Measurements from ENCODE around the gene GPR15LG.

The GPR15LG gene

DNA sequence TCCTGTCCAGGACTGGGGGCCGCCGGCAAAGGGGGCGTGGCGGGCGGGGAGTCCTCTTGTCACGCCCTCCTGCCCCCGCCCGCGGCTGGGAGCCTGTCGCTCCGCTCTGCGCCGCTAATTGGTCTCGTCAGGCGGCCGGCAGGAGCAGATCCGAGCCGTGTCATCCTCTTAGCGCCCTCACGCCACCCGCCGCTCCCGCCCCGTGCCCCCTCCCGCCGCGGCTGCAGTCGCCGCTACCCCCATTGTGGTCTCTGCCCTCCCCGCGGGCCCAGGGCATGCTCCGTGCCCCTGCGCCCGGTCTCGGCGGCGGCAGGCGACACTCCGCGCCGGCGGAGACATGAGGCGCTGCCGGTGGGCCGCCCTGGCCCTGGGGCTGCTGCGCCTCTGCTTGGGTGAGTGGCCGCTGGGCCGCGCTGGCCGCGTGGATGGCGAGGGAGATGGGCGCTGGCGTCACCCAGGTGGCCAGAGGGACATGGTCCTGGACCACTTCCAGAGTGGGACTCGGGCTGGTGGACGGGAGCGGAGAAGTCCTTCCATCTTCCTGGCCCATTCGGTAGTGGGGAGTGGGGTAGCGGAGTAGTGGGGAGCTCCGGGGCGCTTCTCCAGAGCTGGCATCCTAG, 20.9 kb downstream of the GPR15LG start, which contains the start of gene CDHR1:
CDHR1 (plus strand) TSS at position 114 of the 620 bp plus-strand sequence; CDS start at position 338, 224 bp downstream.
- DNase-seq = peak; percentile 80

GRCh38 chr10:84195044-84195830, 21.6 kb downstream of the GPR15LG start:
- no peak for DNase-seq

DNA sequence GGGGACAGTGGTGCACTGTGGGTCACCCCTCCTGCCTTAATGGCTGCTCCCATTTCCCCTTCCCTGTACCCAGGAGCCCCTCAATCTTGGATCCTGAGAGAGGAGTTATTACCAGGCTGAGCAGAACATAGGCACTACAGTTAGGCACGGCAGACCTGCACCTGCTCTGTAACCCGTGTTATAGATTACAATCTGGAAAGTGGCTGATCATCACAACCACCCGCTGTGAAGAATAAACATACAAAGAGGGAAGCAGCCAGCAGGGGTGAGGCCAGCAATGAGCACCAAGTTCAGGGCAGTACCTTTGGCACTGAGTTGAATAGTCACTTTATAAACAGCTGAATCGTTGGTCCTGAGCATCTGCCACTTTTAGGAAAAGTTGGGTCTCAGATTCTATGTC, 22.5 kb downstream of the GPR15LG start:
- DNase-seq = no peak

DNA sequence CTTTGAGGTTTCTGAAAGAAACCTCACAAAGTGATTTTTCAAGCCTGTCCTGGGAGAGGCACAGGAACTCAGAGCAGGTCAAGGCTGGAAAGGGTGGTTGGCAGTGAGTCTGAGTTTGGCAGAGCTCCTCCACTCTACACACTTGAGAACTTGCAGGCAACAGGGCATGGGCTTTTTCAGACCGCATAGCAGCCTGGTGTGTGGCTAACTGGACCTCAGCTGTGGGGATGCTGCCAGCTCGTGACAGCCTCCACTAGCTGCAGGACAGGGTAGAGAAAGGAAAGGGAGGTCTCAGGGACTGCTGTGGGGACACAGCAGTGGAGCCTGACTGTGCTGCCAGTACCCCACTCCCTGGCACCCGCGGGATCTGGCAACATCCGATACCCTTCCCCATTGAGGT, 23.3 kb downstream of the GPR15LG start:
- DNase-seq = no peak

DNA sequence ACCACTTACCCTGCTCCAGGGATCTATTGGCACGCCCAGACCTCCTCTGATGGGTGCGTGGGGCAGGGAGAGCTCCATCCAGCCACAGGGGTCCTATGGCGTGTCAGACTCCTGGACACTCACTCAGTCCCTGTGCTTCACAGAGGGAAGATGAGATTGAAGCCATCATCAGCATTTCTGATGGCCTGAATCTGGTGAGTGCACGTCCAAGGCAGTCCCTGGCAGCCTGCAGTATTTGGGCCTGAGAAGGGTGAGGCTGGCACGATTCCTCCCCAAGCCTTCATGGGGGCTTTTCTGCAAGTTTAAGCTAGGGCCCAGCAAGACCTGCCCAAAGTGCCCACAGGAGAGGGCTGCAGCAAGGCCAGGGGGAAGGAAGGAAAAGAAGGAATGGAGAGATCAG, 24.0 kb downstream of the GPR15LG start:
- no peak for DNase-seq

GRCh38 chr10:84198206-84198915, 24.8 kb downstream of the GPR15LG start:
- no peak for DNase-seq

DNA sequence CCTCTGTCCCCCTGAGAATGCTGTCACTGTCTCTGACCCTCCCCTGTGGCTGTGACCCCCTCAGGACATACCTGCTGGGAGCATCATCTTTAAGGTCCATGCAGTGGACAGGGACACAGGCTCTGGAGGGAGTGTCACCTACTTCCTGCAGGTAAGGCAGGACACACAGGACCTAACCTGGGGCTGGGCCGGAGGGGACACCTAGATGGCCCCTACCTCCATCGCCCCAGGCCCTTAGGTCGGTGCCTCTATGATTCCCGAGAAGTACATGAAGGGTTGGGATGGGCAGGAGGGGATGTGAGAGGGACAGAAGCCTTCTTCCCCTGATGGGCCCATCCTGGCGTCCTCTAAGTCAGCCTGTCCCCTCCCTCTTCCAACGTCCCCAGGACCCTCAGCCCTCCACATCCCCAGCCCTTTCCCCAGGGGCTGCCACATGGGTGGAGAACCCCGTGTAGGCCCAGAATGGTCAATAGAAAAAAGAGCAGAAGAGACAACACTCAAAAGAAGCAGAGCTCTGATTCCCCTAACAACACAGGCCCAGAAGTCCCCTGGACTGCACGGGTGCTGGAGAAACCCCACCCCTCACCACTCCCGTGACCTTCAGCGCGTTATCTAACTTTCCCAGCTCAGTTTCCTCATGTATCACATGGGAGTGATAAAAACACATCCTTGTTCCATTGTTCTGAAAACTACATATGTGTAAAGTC, 27.1 kb downstream of the GPR15LG start:
- no peak for DNase-seq

DNA sequence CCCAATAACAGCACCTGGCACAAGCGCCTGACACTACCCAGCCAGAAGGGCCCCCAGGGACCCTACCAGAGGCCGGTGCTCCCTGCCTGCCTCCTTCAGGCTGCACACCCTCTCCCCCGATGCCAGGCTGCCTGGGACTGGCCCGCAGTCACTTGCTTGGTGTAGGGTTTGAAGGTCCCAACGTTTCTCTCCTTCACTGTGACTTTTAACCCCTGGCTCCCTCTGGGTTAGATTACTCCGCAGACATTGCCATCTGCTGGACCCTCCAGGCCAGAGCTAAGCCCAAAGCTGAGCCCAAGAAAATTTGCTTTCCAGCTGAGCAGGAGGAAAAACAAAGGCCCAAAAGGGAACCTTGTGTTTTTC, 27.6 kb downstream of the GPR15LG start:
- no peak for DNase-seq

GRCh38 chr10:84201682-84202081, 28.1 kb downstream of the GPR15LG start:
- DNase-seq = no peak

- no peak for DNase-seq
Measured at GRCh38 chr10:84202349-84202748, 28.7 kb downstream of the GPR15LG start.

- DNase-seq = no peak
Measured at GRCh38 chr10:84204122-84204521, 30.5 kb downstream of the GPR15LG start.

GRCh38 chr10:84204610-84205009, 31.0 kb downstream of the GPR15LG start:
- no peak for DNase-seq

DNA sequence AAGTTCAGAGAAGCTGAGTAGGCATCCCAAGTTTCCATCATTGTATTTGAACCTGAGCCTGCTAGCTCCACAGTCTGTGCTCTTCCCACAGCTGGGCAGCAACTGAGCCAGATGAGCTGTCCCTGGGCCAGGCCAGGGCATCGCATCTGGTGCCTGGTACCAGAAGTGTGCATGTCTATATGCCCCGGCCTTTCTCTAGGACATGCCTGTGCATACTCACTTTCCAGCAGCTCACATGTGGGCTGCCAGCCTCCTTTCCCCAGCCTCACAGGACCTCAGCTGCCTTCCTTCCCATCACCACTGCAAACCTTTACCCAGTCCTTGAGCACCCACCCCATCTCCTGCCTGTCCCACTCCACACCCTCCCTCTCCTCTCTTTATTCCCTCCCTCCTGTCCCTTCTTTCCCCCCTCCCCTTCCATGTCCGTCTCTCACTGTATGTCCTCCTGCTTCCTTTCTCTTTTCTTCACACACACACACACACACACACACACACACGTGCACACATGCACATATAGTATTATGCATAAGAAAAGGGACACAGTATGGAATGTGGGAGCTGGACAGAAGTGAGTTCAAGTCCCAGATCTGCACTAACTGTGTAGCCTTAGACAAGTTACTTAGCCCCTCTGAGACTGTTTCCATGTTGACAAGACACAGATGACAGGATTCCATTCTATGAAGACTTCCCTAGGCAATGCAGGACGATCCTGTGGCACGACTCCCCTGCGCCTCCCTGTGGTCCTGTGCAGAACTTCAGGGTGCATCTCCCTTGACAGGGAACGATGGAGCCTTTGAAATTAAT, 31.6 kb downstream of the GPR15LG start:
- DNase-seq = peak; percentile 85

DNA sequence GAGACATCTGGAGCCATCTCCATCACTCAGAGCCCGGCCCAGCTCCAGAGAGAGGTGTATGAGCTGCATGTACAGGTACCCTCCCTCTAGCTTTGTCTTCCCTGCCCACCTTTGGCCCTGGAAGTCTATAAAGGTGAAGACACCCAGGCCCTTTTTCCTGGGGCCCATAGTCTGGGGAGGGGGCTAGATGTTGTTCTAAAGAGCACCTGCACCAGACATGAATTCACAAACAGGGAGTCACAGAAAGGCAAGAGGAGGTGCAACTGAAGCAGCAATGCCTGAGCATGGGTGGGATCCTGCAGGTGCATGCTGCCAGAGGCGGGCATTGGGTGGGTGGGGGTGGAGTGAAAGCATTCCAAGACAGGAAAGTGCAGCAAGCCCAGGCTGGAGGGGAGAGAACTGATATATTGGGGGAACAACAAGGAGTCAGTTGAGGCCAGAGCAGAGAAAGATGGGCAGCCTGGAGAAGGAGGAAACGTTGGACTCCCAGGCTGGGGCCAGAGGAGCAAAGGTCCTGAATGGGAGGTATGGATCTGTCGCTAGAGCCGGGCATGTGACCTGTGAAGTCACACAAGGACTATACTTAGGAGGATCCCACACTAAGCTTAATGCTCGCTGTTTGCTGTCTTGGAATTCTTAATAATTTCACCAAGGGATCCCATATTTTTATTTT, 32.4 kb downstream of the GPR15LG start:
- no peak for DNase-seq

- DNase-seq = peak; percentile 33
Measured at GRCh38 chr10:84208023-84208422, 34.4 kb downstream of the GPR15LG start.

DNA sequence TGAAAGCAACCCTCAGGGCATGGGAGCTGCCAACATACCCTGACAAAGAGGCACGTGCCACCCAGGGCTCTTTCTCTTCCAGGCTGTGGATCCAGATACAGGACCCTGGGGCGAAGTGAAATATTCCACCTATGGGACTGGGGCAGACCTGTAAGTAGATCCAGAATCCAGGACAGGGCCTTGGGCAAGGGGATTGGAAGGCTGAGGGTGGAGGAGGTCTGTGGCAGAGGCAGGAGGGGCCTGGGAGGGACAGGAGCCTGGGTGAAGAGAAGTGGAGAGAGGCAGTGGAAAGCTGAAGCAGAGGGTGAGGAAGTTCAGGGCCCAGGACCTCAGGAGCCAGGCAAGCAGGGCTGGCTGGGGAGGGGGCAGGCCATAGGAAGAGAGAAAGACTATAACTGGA, 38.0 kb downstream of the GPR15LG start:
- DNase-seq = peak; percentile 28

GRCh38 chr10:84212014-84212413, 38.4 kb downstream of the GPR15LG start:
- no peak for DNase-seq

DNA sequence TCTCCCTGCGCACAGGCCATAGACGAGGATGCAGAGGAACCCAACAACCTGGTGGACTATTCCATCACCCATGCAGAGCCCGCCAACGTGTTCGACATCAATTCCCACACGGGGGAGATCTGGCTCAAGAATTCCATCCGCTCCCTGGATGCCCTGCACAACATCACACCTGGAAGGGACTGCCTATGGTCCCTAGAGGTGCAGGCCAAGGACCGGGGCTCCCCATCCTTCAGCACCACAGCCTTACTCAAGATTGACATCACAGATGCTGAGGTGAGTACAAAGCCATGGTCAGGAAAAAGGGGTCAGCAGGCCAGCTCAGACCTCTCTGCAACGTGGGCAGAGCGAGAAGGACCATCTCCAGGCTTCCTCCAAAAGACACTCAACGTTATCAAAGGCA, 39.5 kb downstream of the GPR15LG start:
- peak; percentile 32 for DNase-seq

DNA sequence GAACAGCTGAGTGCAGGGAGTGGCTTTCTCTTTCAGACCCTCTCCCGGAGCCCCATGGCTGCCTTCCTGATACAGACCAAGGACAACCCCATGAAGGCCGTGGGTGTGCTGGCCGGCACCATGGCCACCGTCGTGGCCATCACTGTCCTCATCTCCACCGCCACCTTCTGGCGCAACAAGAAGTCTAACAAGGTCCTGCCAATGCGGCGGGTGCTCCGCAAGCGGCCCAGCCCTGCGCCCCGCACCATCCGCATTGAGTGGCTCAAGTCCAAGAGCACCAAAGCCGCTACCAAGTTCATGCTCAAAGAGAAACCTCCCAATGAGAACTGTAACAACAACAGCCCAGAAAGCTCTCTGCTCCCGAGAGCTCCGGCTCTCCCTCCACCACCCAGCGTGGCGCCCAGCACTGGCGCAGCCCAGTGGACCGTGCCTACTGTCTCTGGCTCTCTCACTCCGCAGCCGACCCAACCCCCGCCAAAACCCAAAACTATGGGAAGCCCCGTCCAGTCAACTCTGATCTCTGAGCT, 40.5 kb downstream of the GPR15LG start:
- DNase-seq = peak; percentile 48

DNA sequence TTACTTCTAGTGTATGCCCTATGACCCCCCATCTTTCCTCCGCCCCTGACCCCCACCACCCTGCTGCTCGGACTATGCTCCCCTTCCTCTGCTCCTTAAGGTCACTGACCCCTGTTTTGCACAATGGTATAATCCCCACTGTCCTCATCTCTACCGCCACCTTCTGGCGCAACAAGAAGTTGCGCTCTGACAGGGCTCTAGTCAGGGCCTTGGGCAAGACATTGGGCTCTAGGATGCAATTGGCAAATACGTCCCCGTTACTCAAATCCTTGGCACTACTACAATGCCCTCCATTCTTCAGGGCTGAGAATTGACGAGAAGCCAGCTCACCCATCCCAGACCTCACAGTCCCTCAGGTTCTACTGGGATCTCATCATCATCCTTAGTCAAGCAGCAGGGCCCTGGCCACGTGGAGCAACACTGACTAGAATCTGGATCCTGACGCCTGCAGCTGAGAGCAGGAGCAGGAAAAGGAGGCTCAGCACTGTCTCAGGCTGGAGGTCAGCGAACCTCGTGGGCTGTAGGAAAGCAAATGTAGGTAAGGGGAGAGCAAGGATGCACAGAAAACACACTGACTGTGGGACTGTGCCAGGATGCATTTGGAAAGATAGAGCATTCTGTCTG, 41.1 kb downstream of the GPR15LG start:
- DNase-seq = peak; percentile 73

GRCh38 chr10:84216834-84217233, 43.2 kb downstream of the GPR15LG start:
- peak; percentile 35 for DNase-seq
